SK-N-SH (cell line): ENCODE measurements around the gene RRP1B.

Experiments used
- FOXM1 ChIP-seq: IDR thresholded peaks from 2 replicates; pipeline ENCODE4 v1.4.0; 2012; ENCODE audit warnings: low read depth, mild to moderate bottlenecking
- NFIC ChIP-seq: IDR thresholded peaks from 2 replicates; pipeline ENCODE4 v1.4.0; 2012; ENCODE audit warnings: borderline replicate concordance
- TEAD4 ChIP-seq: IDR thresholded peaks from 2 replicates; pipeline ENCODE4 v1.4.0; 2012; ENCODE audit warnings: mild to moderate bottlenecking, borderline replicate concordance; ENCODE audit not compliant: insufficient read depth
- TF ChIP-seq, protein P1 (sequence below): fragments of 200-600 bp; sonication (generic); IDR thresholded peaks from 2 replicates; pipeline ENCODE4 v1.6.1; 2017; ENCODE audit warnings: antibody characterized with exemption, mild to moderate bottlenecking, moderate library complexity

DNA sequence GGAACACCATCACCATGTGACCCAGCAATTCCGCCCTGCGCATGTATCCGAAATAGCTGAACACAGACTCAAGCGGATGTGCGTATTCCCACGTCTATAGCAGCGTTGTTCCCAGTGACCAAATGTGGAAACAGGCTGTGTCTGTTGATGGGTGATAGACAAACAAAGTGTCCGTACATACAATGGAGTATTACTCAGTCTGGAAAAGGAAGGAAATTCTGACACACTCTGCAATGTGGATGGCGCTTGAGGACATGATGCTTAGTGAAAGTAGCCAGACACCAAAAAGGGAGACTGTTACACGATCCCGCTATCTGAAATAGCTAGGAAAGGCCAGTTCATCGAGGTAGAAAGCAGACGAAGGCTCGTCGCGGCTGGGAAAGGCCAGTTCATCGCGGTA is 85.4 kb downstream of the RRP1B start:
- TF ChIP-seq, protein P1, sequence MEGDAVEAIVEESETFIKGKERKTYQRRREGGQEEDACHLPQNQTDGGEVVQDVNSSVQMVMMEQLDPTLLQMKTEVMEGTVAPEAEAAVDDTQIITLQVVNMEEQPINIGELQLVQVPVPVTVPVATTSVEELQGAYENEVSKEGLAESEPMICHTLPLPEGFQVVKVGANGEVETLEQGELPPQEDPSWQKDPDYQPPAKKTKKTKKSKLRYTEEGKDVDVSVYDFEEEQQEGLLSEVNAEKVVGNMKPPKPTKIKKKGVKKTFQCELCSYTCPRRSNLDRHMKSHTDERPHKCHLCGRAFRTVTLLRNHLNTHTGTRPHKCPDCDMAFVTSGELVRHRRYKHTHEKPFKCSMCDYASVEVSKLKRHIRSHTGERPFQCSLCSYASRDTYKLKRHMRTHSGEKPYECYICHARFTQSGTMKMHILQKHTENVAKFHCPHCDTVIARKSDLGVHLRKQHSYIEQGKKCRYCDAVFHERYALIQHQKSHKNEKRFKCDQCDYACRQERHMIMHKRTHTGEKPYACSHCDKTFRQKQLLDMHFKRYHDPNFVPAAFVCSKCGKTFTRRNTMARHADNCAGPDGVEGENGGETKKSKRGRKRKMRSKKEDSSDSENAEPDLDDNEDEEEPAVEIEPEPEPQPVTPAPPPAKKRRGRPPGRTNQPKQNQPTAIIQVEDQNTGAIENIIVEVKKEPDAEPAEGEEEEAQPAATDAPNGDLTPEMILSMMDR = no peak
- TF ChIP-seq TEAD4 (no peak), NFIC (no peak), FOXM1 (no peak)
